Measurements from ENCODE around the gene RIMBP2.

DNA sequence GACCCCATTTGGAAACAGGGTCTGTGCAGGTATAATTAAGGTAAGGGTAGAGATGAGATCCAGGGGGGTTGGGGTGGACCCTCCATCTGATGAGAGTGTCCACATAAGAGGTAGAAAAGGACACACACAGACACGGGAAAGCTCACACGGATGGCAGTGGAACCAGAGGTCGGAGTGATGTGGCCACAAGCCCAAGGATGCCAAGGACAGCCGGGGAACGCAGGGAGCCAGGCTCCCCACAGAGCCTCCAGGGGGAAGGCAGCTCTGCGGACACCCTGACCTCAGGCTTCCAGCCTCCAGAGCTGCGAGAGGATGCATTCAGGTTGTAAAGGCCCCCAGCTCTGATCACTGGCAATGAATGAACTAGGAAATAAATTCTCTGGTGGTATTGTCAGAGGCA, 33.0 kb downstream of the RIMBP2 start:
- TF ChIP-seq EZH2phosphoT487 (IDR thresholded peaks at IDR 0.05; ENCODE audit: insufficient read depth, low read depth) (no peak), EZH2 (IDR thresholded peaks at IDR 0.05; ENCODE audit: insufficient read depth, poor library complexity, severe bottlenecking) (no peak)
